ENCODE data around the gene SIPA1L3. TPM values are rescaled to one million over a fixed set of nuclear protein-coding genes. Genes with fewer than 3 reads are reported as not detected.

Gene SIPA1L3
- total and polyA plus RNA-seq, 10 of the 15 experiments (the other 5 are each of a cell fraction or from before 2014, with no cell fraction given) = 0.24 to 66.2 (median 19.1) TPM

DNA sequence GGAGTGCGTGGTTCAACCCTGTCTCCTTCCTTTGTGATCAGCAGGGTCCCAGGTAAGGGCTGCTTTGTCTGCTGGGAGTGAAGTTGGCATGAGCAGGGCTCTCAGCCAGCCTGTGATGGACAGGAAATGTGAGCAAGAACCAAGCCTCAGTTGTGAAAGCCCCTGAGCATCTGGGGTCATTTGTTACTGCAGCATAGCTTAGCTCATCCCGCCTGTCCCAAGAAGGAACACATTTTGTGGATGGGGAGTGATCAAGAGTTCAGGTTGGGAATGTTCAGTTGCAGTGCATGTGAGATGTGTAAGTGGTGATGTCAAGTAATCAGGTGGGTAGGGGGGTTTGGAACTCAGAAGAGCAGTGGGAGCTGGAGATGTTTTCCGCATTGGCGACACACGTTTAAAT lies 164.6 kb downstream of the SIPA1L3 start:
- Histone ChIP-seq H4K20me1 (ENCODE audit: control insufficient read depth, insufficient read depth) (no peaks in the 10 kb centered on the region; the same call in 1 of the 2 replicates), H3K4me1 (ENCODE audit: control insufficient read depth, insufficient read depth, low read length) (no peaks in the 10 kb centered on the region), H3K4me3 (no peak overlapping the region), H3K27me3 (replicated peaks in 1 of 2; ENCODE audit: control insufficient read depth in 2 of 2, insufficient read depth in 2 of 2, low read length in 1 of 2) (no peaks in the 10 kb centered on the region), H3K36me3 (ENCODE audit: control insufficient read depth in 2 of 2, insufficient read depth in 2 of 2, low read length in 1 of 2) (peaks cover 10 to 11% of the 10 kb centered on the region in 2 experiments), H3K4me2 (ENCODE audit: control insufficient read depth, insufficient read depth) (no peak overlapping the region), H3K27ac (ENCODE audit: control insufficient read depth, insufficient read depth) (no peak overlapping the region), H3K79me2 (ENCODE audit: control insufficient read depth, insufficient read depth, low read length) (no peaks in the 10 kb centered on the region), H3K9ac (ENCODE audit: control insufficient read depth, insufficient read depth, low read length) (no peak overlapping the region), H2AFZ (ENCODE audit: control insufficient read depth, low read depth, low read length) (no peak overlapping the region), H3K9me3 (replicated peaks; ENCODE audit: control insufficient read depth, insufficient read depth, low read length) (no peaks in the 10 kb centered on the region; the same call in 2 of the 3 replicates)
- CTCF ChIA-PET = no interaction called here
- SMC1A ChIA-PET (ENCODE audit: uncharacterized antibody, unreplicated experiment) = no interaction called here
- 97% methylated on average over 5 of the region's 5 CpGs for WGBS (ENCODE audit: insufficient coverage, insufficient replicate concordance, low lambda C conversion rate, missing lambda C conversion rate)
- POLR2A ChIA-PET = no interaction called here
- no peak for DNase-seq (ENCODE audit: low read depth, low spot score)
- RAD21 ChIA-PET (ENCODE audit: unreplicated experiment) = no interaction called here
- TF ChIP-seq, protein P1, sequence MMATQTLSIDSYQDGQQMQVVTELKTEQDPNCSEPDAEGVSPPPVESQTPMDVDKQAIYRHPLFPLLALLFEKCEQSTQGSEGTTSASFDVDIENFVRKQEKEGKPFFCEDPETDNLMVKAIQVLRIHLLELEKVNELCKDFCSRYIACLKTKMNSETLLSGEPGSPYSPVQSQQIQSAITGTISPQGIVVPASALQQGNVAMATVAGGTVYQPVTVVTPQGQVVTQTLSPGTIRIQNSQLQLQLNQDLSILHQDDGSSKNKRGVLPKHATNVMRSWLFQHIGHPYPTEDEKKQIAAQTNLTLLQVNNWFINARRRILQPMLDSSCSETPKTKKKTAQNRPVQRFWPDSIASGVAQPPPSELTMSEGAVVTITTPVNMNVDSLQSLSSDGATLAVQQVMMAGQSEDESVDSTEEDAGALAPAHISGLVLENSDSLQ (IDR thresholded peaks at IDR 0.05) = no peak
- TF ChIP-seq SREBF2 (IDR thresholded peaks at IDR 0.05; ENCODE audit: low read length) (no peak), ZBTB33 (IDR thresholded peaks at IDR 0.05) (no peak), TCF12 (IDR thresholded peaks at IDR 0.05; ENCODE audit: low read depth, low read length) (no peak), MTA3 (IDR thresholded peaks at IDR 0.05; ENCODE audit: borderline replicate concordance, low read length) (no peak), TCF3 (IDR thresholded peaks at IDR 0.05; ENCODE audit: borderline replicate concordance, insufficient read depth, low read depth, low read length) (no peak), POLR2A (IDR thresholded peaks at IDR 0.05; ENCODE audit: low read depth, low read length) (no peak), SMAD5 (IDR thresholded peaks at IDR 0.05; ENCODE audit: low read depth) (no peak), ASH2L (IDR thresholded peaks at IDR 0.05; ENCODE audit: borderline replicate concordance, low read depth) (no peak), RAD21 (IDR thresholded peaks at IDR 0.05; ENCODE audit: insufficient read depth, low read depth, low read length) (no peak), CTCF (IDR thresholded peaks at IDR 0.05 in 2 of 3, conservative IDR thresholded peaks at IDR 0.05 in 1 of 3; ENCODE audit: control insufficient read depth in 2 of 3, extremely low read depth in 1 of 3, insufficient read depth in 1 of 3, low read depth in 3 of 3, low read length in 3 of 3) (no peak), TARDBP (IDR thresholded peaks at IDR 0.05; ENCODE audit: borderline replicate concordance) (no peak), NFIC (IDR thresholded peaks at IDR 0.05; ENCODE audit: low read depth, low read length) (no peak), ATF7 (IDR thresholded peaks at IDR 0.05; ENCODE audit: low read depth) (no peak)
- TF ChIP-seq, protein P2, sequence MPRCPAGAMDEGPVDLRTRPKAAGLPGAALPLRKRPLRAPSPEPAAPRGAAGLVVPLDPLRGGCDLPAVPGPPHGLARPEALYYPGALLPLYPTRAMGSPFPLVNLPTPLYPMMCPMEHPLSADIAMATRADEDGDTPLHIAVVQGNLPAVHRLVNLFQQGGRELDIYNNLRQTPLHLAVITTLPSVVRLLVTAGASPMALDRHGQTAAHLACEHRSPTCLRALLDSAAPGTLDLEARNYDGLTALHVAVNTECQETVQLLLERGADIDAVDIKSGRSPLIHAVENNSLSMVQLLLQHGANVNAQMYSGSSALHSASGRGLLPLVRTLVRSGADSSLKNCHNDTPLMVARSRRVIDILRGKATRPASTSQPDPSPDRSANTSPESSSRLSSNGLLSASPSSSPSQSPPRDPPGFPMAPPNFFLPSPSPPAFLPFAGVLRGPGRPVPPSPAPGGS (IDR thresholded peaks at IDR 0.05; ENCODE audit: borderline replicate concordance, insufficient read depth, low read depth, low read length, poor library complexity, severe bottlenecking) = no peak
- TF ChIP-seq, protein P3, sequence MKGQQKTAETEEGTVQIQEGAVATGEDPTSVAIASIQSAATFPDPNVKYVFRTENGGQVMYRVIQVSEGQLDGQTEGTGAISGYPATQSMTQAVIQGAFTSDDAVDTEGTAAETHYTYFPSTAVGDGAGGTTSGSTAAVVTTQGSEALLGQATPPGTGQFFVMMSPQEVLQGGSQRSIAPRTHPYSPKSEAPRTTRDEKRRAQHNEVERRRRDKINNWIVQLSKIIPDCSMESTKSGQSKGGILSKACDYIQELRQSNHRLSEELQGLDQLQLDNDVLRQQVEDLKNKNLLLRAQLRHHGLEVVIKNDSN (IDR thresholded peaks at IDR 0.05; ENCODE audit: borderline replicate concordance, extremely low read length, insufficient read depth, low read depth, low read length) = no peak
- no peak for FAIRE-seq
- in situ Hi-C loops (cut with MboI) = no loop called here
- BruUV-seq (replicated peaks) = no TSS peak
- intact Hi-C loops (cut with micrococcal nuclease; ENCODE audit: unreplicated experiment) = no loop called here
- no peak for ATAC-seq

All from GM12878 (cell line).